COLO829 (cell line): ENCODE data around the gene BRICD5.

Experiments
- DNase-seq: peaks from one replicate; pipeline ENCODE4 v3.0.0; 2012; ENCODE audit warnings: low spot score

Gene BRICD5

GRCh38 chr16:2199095-2199494, 11.6 kb downstream of the BRICD5 start:
- no peak for DNase-seq

- DNase-seq, result no peak
Measured at GRCh38 chr16:2198283-2198682, 12.4 kb downstream of the BRICD5 start.

GRCh38 chr16:2197765-2198164, 12.9 kb downstream of the BRICD5 start:
- no peak for DNase-seq

GRCh38 chr16:2196981-2197511, 13.6 kb downstream of the BRICD5 start:
- no peak for DNase-seq

- DNase-seq, result no peak
Measured at GRCh38 chr16:2196162-2196980, 14.3 kb downstream of the BRICD5 start, which contains the start of gene CASKIN1. Gene CASKIN1 (minus strand): TSS chr16:2196605. CDS start chr16:2196432, 173 bp downstream.

- DNase-seq, result no peak
Measured at GRCh38 chr16:2195322-2196161, 15.1 kb downstream of the BRICD5 start.

GRCh38 chr16:2194852-2195321, 15.8 kb downstream of the BRICD5 start:
- DNase-seq, result no peak

- no peak for DNase-seq
Measured at GRCh38 chr16:2194166-2194834, 16.4 kb downstream of the BRICD5 start.

GRCh38 chr16:2191446-2191706, 19.3 kb downstream of the BRICD5 start:
- DNase-seq, result no peak

GRCh38 chr16:2190659-2191445, 19.8 kb downstream of the BRICD5 start:
- DNase-seq, result no peak

GRCh38 chr16:2190002-2190658, 20.5 kb downstream of the BRICD5 start:
- DNase-seq, result no peak

- no peak for DNase-seq
Measured at GRCh38 chr16:2189252-2189893, 21.3 kb downstream of the BRICD5 start.

GRCh38 chr16:2188395-2188794, 22.3 kb downstream of the BRICD5 start:
- no peak for DNase-seq

GRCh38 chr16:2187212-2187611, 23.5 kb downstream of the BRICD5 start:
- no peak for DNase-seq

- no peak for DNase-seq
Measured at GRCh38 chr16:2186505-2186904, 24.2 kb downstream of the BRICD5 start.

GRCh38 chr16:2186064-2186463, 24.6 kb downstream of the BRICD5 start:
- no peak for DNase-seq

- DNase-seq, result no peak
Measured at GRCh38 chr16:2184962-2185361, 25.7 kb downstream of the BRICD5 start.

- DNase-seq, result no peak
Measured at GRCh38 chr16:2184346-2184745, 26.3 kb downstream of the BRICD5 start.

GRCh38 chr16:2183671-2184070, 27.0 kb downstream of the BRICD5 start:
- no peak for DNase-seq

GRCh38 chr16:2181952-2182351, 28.7 kb downstream of the BRICD5 start:
- no peak for DNase-seq
